HepG2 (cell line): ENCODE results near the gene CES3. TPM values are rescaled to one million over a fixed set of nuclear protein-coding genes. Genes with fewer than 3 reads are reported as not detected.

Experiments used
- ARNTL ChIP-seq: sonication (generic); formaldehyde crosslinking; IDR thresholded peaks from 2 replicates; pipeline ENCODE4 v1.4.0; 2020; ENCODE audit warnings: mild to moderate bottlenecking, missing genetic modification reagents
- BRD4 ChIP-seq: sonication (generic); formaldehyde crosslinking; IDR thresholded peaks from 2 replicates; pipeline ENCODE4 v1.4.0; 2020; ENCODE audit warnings: missing genetic modification reagents
- CAMTA2 ChIP-seq: sonication (generic); formaldehyde crosslinking; IDR thresholded peaks from 2 replicates; pipeline ENCODE4 v1.4.0; 2020; ENCODE audit warnings: mild to moderate bottlenecking, missing genetic modification reagents, borderline replicate concordance
- GLI4 ChIP-seq: sonication (generic); formaldehyde crosslinking; IDR thresholded peaks from 2 replicates; pipeline ENCODE4 v1.5.1; 2020; ENCODE audit warnings: missing genetic modification reagents, mild to moderate bottlenecking, moderate library complexity, borderline replicate concordance
- KLF6 ChIP-seq: IDR thresholded peaks from 2 replicates; pipeline ENCODE4 v1.8.0; 2016; ENCODE audit warnings: missing biosample characterization, missing genetic modification reagents
- MEIS1 ChIP-seq: sonication (generic); formaldehyde crosslinking; IDR thresholded peaks from 2 replicates; pipeline ENCODE4 v1.9.0; 2021; ENCODE audit warnings: mild to moderate bottlenecking, missing genetic modification reagents, moderate library complexity, borderline replicate concordance
- NR2F1 ChIP-seq, 2 experiments: fragments of 450-650 bp in 1 of 2; formaldehyde crosslinking in 1 of 2; IDR thresholded peaks; 2 replicates each; pipeline versions ENCODE4 v1.5.0 to v1.6.1; 2016 to 2020; ENCODE audit warnings: mild to moderate bottlenecking in 1 of 2, missing compliant biosample characterization in 1 of 2, missing genetic modification reagents in 1 of 2, moderate library complexity in 1 of 2
- RAD51 ChIP-seq: fragments of 450-650 bp; IDR thresholded peaks from 2 replicates; pipeline ENCODE4 v1.6.1; 2016; ENCODE audit warnings: borderline replicate concordance
- SRY ChIP-seq: sonication (generic); formaldehyde crosslinking; IDR thresholded peaks from 2 replicates; pipeline ENCODE4 v1.8.0; 2022; ENCODE audit warnings: mild to moderate bottlenecking, missing genetic modification reagents
- ZBTB34 ChIP-seq: sonication (generic); formaldehyde crosslinking; IDR thresholded peaks from 2 replicates; pipeline ENCODE4 v1.8.0; 2022; ENCODE audit warnings: mild to moderate bottlenecking, missing genetic modification reagents
- ZMYM3 ChIP-seq: sonication (generic); formaldehyde crosslinking; IDR thresholded peaks from 2 replicates; pipeline ENCODE4 v1.5.1; 2020; ENCODE audit warnings: mild to moderate bottlenecking, missing genetic modification reagents
- ZNF17 ChIP-seq: sonication (generic); formaldehyde crosslinking; IDR thresholded peaks from 2 replicates; pipeline ENCODE4 v1.5.0; 2020; ENCODE audit warnings: mild to moderate bottlenecking, missing genetic modification reagents
- ZNF569 ChIP-seq: sonication (generic); formaldehyde crosslinking; IDR thresholded peaks from 2 replicates; pipeline ENCODE4 v1.5.0; 2020; ENCODE audit warnings: mild to moderate bottlenecking, missing genetic modification reagents, moderate library complexity, borderline replicate concordance
- ZNF773 ChIP-seq: sonication (generic); formaldehyde crosslinking; IDR thresholded peaks from 2 replicates; pipeline ENCODE4 v1.4.0; 2020; ENCODE audit warnings: missing genetic modification reagents, borderline replicate concordance
- polyA plus RNA-seq, 8 experiments: library from polyadenylated mRNA; depleted of rRNA in 3 of 8; stranded (reverse) in 7 of 8; unstranded in 1 of 8; fragments of >200 nt; fragmentation: Illumina TruSeq in 4 of 8; extraction: Trizol in 4 of 8; gene quantifications; 2 replicates each; pipeline versions ENCODE4 v1.2.1 to v1.2.3, GENCODE V29; 2011 to 2016; ENCODE audit warnings: low read depth in 4 of 8, missing spikeins in 1 of 8, mixed read lengths in 1 of 8; ENCODE audit not compliant: insufficient read depth in 1 of 8
- total RNA-seq, 5 experiments: library from RNA; depleted of rRNA; stranded (reverse); fragments of >200 nt; fragmentation: Illumina TruSeq; extraction: Trizol; gene quantifications; 2 replicates each; pipeline ENCODE4 v1.2.3, GENCODE V29; 2016; ENCODE audit warnings: low read depth in 1 of 5
- TF ChIP-seq, protein P1 (sequence below): IDR thresholded peaks from 2 replicates; pipeline ENCODE4 v1.6.1; 2016; ENCODE audit warnings: low read depth, control low read depth
- TF ChIP-seq, protein P2 (sequence below): sonication (generic); formaldehyde crosslinking; conservative IDR thresholded peaks from 2 replicates; pipeline ENCODE4 v1.4.0; 2020; ENCODE audit warnings: missing genetic modification reagents
- TF ChIP-seq, protein P3 (sequence below): sonication (generic); formaldehyde crosslinking; IDR thresholded peaks from 2 replicates; pipeline ENCODE4 v1.4.0; 2020; ENCODE audit warnings: missing genetic modification reagents
- TF ChIP-seq, protein P4 (sequence below): sonication (generic); formaldehyde crosslinking; IDR thresholded peaks from 2 replicates; pipeline ENCODE4 v1.8.1; 2023; ENCODE audit warnings: mild to moderate bottlenecking, inconsistent platforms, moderate library complexity, missing genetic modification reagents, borderline replicate concordance

Gene CES3
- total and polyA plus RNA-seq, 2 of the 13 experiments (the other 11 are each of a cell fraction or from before 2014, with no cell fraction given): 6.6 to 17.4 TPM

DNA sequence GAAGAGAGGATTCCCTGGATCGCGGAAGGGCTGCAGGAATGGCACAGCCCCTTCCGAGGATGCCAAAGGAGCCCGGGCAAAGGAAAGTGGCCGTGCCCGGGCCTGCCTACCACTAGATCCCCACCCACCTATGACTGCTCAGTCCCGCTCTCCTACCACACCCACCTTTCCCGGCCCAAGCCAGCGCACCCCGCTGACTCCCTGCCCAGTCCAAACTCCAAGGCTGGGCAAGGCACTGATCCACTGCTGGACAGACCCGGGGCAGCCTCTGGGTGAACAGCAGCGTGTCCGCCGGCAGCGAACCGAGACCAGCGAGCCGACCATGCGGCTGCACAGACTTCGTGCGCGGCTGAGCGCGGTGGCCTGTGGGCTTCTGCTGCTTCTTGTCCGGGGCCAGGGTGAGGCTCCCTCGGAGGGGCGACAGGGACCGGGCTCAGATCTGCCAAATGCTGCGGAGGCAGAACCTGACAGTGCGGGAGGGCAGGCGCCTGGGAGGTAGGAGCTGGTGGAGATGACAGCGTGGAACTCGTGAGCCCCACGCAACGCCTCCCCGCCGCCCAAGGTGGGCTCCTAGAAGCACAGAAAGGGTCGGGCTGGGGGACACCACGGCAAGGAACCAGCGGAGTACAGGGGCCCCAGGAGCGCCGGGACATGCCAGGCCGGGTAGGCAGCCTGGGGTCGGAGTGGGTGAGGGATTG is 25.6 kb upstream of the CES3 start, which contains the start of gene CES2 (continued):
- TF ChIP-seq, protein P1, sequence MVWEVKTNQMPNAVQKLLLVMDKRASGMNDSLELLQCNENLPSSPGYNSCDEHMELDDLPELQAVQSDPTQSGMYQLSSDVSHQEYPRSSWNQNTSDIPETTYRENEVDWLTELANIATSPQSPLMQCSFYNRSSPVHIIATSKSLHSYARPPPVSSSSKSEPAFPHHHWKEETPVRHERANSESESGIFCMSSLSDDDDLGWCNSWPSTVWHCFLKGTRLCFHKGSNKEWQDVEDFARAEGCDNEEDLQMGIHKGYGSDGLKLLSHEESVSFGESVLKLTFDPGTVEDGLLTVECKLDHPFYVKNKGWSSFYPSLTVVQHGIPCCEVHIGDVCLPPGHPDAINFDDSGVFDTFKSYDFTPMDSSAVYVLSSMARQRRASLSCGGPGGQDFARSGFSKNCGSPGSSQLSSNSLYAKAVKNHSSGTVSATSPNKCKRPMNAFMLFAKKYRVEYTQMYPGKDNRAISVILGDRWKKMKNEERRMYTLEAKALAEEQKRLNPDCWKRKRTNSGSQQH (CRISPR knock-in tag): no peak; the same call in 1 of the 2 replicates
- peak; percentile 84 for TF ChIP-seq BRD4
- no peak for TF ChIP-seq GLI4 (CRISPR knock-in tag)
- TF ChIP-seq, protein P2, sequence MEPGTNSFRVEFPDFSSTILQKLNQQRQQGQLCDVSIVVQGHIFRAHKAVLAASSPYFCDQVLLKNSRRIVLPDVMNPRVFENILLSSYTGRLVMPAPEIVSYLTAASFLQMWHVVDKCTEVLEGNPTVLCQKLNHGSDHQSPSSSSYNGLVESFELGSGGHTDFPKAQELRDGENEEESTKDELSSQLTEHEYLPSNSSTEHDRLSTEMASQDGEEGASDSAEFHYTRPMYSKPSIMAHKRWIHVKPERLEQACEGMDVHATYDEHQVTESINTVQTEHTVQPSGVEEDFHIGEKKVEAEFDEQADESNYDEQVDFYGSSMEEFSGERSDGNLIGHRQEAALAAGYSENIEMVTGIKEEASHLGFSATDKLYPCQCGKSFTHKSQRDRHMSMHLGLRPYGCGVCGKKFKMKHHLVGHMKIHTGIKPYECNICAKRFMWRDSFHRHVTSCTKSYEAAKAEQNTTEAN (CRISPR knock-in tag): 0 out of 2 replicates have a peak, but pooled peaks have one; percentile 47
- TF ChIP-seq, protein P3, sequence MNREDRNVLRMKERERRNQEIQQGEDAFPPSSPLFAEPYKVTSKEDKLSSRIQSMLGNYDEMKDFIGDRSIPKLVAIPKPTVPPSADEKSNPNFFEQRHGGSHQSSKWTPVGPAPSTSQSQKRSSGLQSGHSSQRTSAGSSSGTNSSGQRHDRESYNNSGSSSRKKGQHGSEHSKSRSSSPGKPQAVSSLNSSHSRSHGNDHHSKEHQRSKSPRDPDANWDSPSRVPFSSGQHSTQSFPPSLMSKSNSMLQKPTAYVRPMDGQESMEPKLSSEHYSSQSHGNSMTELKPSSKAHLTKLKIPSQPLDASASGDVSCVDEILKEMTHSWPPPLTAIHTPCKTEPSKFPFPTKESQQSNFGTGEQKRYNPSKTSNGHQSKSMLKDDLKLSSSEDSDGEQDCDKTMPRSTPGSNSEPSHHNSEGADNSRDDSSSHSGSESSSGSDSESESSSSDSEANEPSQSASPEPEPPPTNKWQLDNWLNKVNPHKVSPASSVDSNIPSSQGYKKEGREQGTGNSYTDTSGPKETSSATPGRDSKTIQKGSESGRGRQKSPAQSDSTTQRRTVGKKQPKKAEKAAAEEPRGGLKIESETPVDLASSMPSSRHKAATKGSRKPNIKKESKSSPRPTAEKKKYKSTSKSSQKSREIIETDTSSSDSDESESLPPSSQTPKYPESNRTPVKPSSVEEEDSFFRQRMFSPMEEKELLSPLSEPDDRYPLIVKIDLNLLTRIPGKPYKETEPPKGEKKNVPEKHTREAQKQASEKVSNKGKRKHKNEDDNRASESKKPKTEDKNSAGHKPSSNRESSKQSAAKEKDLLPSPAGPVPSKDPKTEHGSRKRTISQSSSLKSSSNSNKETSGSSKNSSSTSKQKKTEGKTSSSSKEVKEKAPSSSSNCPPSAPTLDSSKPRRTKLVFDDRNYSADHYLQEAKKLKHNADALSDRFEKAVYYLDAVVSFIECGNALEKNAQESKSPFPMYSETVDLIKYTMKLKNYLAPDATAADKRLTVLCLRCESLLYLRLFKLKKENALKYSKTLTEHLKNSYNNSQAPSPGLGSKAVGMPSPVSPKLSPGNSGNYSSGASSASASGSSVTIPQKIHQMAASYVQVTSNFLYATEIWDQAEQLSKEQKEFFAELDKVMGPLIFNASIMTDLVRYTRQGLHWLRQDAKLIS (CRISPR knock-in tag): no peak
- TF ChIP-seq RAD51: no peak
- peak; percentile 75; the same call in 1 of the 2 replicates for TF ChIP-seq CAMTA2
- TF ChIP-seq ZBTB34 (CRISPR knock-in tag): peak; percentile 64; the same call in 1 of the 2 replicates
- TF ChIP-seq KLF6 (CRISPR knock-in tag): 0 out of 2 replicates have a peak, but pooled peaks have one; percentile 31
- no peak for TF ChIP-seq ARNTL (CRISPR knock-in tag)
- TF ChIP-seq MEIS1 (CRISPR knock-in tag): peak; percentile 53
- no peak for TF ChIP-seq ZNF17
- no peak; the same call in 1 of the 2 replicates for TF ChIP-seq SRY (CRISPR knock-in tag)
- TF ChIP-seq ZMYM3 (CRISPR knock-in tag): peak; percentile 80
- 0 out of 2 replicates have a peak, but pooled peaks have one; percentile 56 for TF ChIP-seq ZNF773 (CRISPR knock-in tag)
- no peak for TF ChIP-seq ZNF569 (CRISPR knock-in tag)
- TF ChIP-seq, protein P4, sequence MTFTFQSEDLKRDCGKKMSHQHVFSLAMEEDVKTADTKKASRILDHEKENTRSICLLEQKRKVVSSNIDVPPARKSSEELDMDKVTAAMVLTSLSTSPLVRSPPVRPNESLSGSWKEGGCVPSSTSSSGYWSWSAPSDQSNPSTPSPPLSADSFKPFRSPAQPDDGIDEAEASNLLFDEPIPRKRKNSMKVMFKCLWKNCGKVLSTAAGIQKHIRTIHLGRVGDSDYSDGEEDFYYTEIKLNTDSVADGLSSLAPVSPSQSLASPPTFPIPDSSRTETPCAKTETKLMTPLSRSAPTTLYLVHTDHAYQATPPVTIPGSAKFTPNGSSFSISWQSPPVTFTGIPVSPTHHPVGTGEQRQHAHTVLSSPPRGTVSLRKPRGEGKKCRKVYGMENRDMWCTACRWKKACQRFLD (CRISPR knock-in tag): 0 out of 2 replicates have a peak, but pooled peaks have one; percentile 22
- TF ChIP-seq NR2F1 (CRISPR knock-in tag; IDR thresholded peaks at IDR 0.05): no peak
